Astrocyte (in vitro differentiated cells and primary cell): ENCODE results near the gene KIF21A. TPM values are rescaled to one million over a fixed set of nuclear protein-coding genes. Genes with fewer than 3 reads are reported as not detected.

Experiments
- DNase-seq: peaks from one replicate; pipeline ENCODE4 v3.0.0-alpha.2; 2010; ENCODE audit warnings: low read depth
- FAIRE-seq: peaks from 2 replicates; lab custom pipeline; 2011; peaks lifted over from hg19 to GRCh38; lab: Jason Lieb, UNC
- H2AFZ ChIP-seq: 2 replicates; pipeline ENCODE4 v1.6.0; 2012; ENCODE audit warnings: low read depth, low read length, inconsistent platforms
- H3K27ac ChIP-seq: 2 replicates; pipeline ENCODE4 v1.5.1; 2011; ENCODE audit warnings: low read depth, low read length, inconsistent platforms
- H3K27me3 ChIP-seq: 2 replicates; pipeline ENCODE4 v1.6.0; 2011; ENCODE audit warnings: low read length, inconsistent platforms; ENCODE audit not compliant: insufficient read depth
- H3K36me3 ChIP-seq: 2 replicates; pipeline ENCODE4 v1.5.1; 2011; ENCODE audit warnings: low read length, inconsistent platforms; ENCODE audit not compliant: insufficient read depth
- H3K4me1 ChIP-seq: 2 replicates; pipeline ENCODE4 v1.5.1; 2011; ENCODE audit warnings: low read length, inconsistent platforms; ENCODE audit not compliant: insufficient read depth
- H3K4me2 ChIP-seq: 2 replicates; pipeline ENCODE4 v1.6.0; 2012; ENCODE audit warnings: low read length, inconsistent platforms
- H3K4me3 ChIP-seq: 2 replicates; pipeline ENCODE4 v1.5.1; 2011; ENCODE audit warnings: low read depth, mild to moderate bottlenecking, low read length, inconsistent platforms; ENCODE audit not compliant: insufficient read depth
- H3K79me2 ChIP-seq: 2 replicates; pipeline ENCODE4 v1.6.0; 2012; ENCODE audit warnings: mild to moderate bottlenecking, low read length, inconsistent platforms; ENCODE audit not compliant: insufficient read depth
- H3K9ac ChIP-seq: 2 replicates; pipeline ENCODE4 v1.6.0; 2012; ENCODE audit warnings: mild to moderate bottlenecking, low read length, inconsistent platforms
- H3K9me3 ChIP-seq: 2 replicates; pipeline ENCODE4 v1.5.1; 2012; ENCODE audit warnings: low read depth, mild to moderate bottlenecking, low read length, inconsistent platforms; ENCODE audit not compliant: insufficient read depth
- H4K20me1 ChIP-seq: 2 replicates; pipeline ENCODE4 v1.6.0; 2012; ENCODE audit warnings: low read length, inconsistent platforms; ENCODE audit not compliant: insufficient read depth
- H3K27ac Mint-ChIP-seq: one replicate; pipeline ENCODE4 v1.8.0; 2021; ENCODE audit warnings: mild to moderate bottlenecking, mixed read lengths; ENCODE audit not compliant: unreplicated experiment
- H3K27me3 Mint-ChIP-seq: one replicate; pipeline ENCODE4 v1.8.0; 2021; ENCODE audit warnings: low read depth, mixed read lengths; ENCODE audit not compliant: unreplicated experiment
- H3K36me3 Mint-ChIP-seq: one replicate; pipeline ENCODE4 v1.8.0; 2021; ENCODE audit warnings: low read depth, mixed read lengths; ENCODE audit not compliant: unreplicated experiment
- H3K4me1 Mint-ChIP-seq: one replicate; pipeline ENCODE4 v1.8.0; 2021; ENCODE audit warnings: low read depth, mixed read lengths; ENCODE audit not compliant: unreplicated experiment
- H3K4me3 Mint-ChIP-seq: one replicate; pipeline ENCODE4 v1.8.0; 2021; ENCODE audit warnings: mild to moderate bottlenecking, moderate library complexity, mixed read lengths; ENCODE audit not compliant: unreplicated experiment
- H3K9me3 Mint-ChIP-seq: one replicate; pipeline ENCODE4 v1.8.0; 2021; ENCODE audit warnings: mild to moderate bottlenecking, mixed read lengths; ENCODE audit not compliant: unreplicated experiment
- CTCF ChIP-seq: IDR thresholded peaks from 2 replicates; pipeline ENCODE4 v1.5.1; 2011; ENCODE audit warnings: low read depth, mild to moderate bottlenecking, inconsistent platforms, low read length, moderate library complexity; ENCODE audit not compliant: insufficient read depth
- EZH2 ChIP-seq: IDR thresholded peaks from 2 replicates; pipeline ENCODE4 v1.6.1; 2012; ENCODE audit warnings: mild to moderate bottlenecking, low read length, inconsistent platforms; ENCODE audit not compliant: insufficient read depth
- total RNA-seq: library from RNA; stranded (reverse); gene quantifications from 2 replicates; pipeline ENCODE4 v1.2.1, GENCODE V29; 2021

The KIF21A gene
- total RNA-seq, 1 donor from 2014 or later, result 26.3 TPM

GRCh38 chr12:39329018-39329417 lies 113.9 kb downstream of the KIF21A start:
- H3K9ac ChIP-seq, result no peak overlapping the region
- FAIRE-seq (no peak), DNase-seq (no peak)
- H3K79me2 ChIP-seq, result no peaks in the 10 kb centered on the region
- H3K36me3 ChIP-seq, result peaks cover 4% of the 10 kb centered on the region
- no peak overlapping the region for H2AFZ ChIP-seq
- Mint-ChIP-seq H3K36me3 (no peaks in the 10 kb centered on the region), H3K27ac (no peak overlapping the region), H3K9me3 (no peaks in the 10 kb centered on the region), H3K4me3 (no peak overlapping the region), H3K4me1 (peaks cover 10% of the 10 kb centered on the region), H3K27me3 (no peaks in the 10 kb centered on the region)
- H3K27ac ChIP-seq, result no peak overlapping the region
- no peak for TF ChIP-seq EZH2
- TF ChIP-seq CTCF, result no peak
- H4K20me1 ChIP-seq, result no peaks in the 10 kb centered on the region
- no peaks in the 10 kb centered on the region for H3K4me1 ChIP-seq
- H3K4me3 ChIP-seq, result no peak overlapping the region
- H3K9me3 ChIP-seq, result no peaks in the 10 kb centered on the region
- no peaks in the 10 kb centered on the region for H3K27me3 ChIP-seq
- no peak overlapping the region for H3K4me2 ChIP-seq

GRCh38 chr12:39327965-39328364 lies 115.0 kb downstream of the KIF21A start:
- FAIRE-seq, result no peak
- no peak for TF ChIP-seq EZH2
- TF ChIP-seq CTCF, result no peak
- Histone ChIP-seq H3K27me3 (no peaks in the 10 kb centered on the region), H3K4me3 (no peak overlapping the region), H3K9me3 (no peaks in the 10 kb centered on the region), H3K4me1 (no peaks in the 10 kb centered on the region), H4K20me1 (no peaks in the 10 kb centered on the region), H3K36me3 (peaks cover 4% of the 10 kb centered on the region), H3K9ac (no peak overlapping the region), H3K4me2 (no peak overlapping the region), H3K27ac (no peak overlapping the region), H2AFZ (no peak overlapping the region), H3K79me2 (no peaks in the 10 kb centered on the region)
- no peak overlapping the region for H3K4me3 Mint-ChIP-seq
- peaks cover 10% of the 10 kb centered on the region for H3K4me1 Mint-ChIP-seq
- no peak overlapping the region for H3K27ac Mint-ChIP-seq
- DNase-seq, result no peak
- H3K27me3 Mint-ChIP-seq, result no peaks in the 10 kb centered on the region
- no peaks in the 10 kb centered on the region for H3K36me3 Mint-ChIP-seq
- no peaks in the 10 kb centered on the region for H3K9me3 Mint-ChIP-seq

- Histone ChIP-seq H3K4me1 (no peaks in the 10 kb centered on the region), H4K20me1 (no peaks in the 10 kb centered on the region), H3K27me3 (no peaks in the 10 kb centered on the region), H3K79me2 (no peaks in the 10 kb centered on the region), H3K4me2 (no peak overlapping the region), H2AFZ (no peak overlapping the region), H3K9ac (no peak overlapping the region), H3K4me3 (no peak overlapping the region), H3K27ac (no peak overlapping the region), H3K9me3 (no peaks in the 10 kb centered on the region), H3K36me3 (peaks cover 4% of the 10 kb centered on the region)
- Mint-ChIP-seq H3K4me3 (no peak overlapping the region), H3K4me1 (peaks cover 10% of the 10 kb centered on the region), H3K27ac (no peak overlapping the region), H3K27me3 (no peaks in the 10 kb centered on the region), H3K9me3 (no peaks in the 10 kb centered on the region), H3K36me3 (no peaks in the 10 kb centered on the region)
- TF ChIP-seq CTCF, result no peak
- DNase-seq (no peak), FAIRE-seq (no peak)
Observed at GRCh38 chr12:39327510-39327909, 115.4 kb downstream of the KIF21A start.
